HG02571 (cell line): ENCODE results near the gene VWC2.

Experiments used
- ATAC-seq: cut with Tn5 transposase; IDR thresholded peaks from one replicate; pipeline ENCODE4 v1.9.1; 2021; ENCODE audit warnings: mild to moderate bottlenecking, moderate library complexity; ENCODE audit not compliant: unreplicated experiment

Gene VWC2

GRCh38 chr7:49927631-49928030 lies 154.2 kb downstream of the VWC2 start:
- no peak for ATAC-seq

- no peak for ATAC-seq
These were observed 155.3 kb downstream of the VWC2 start for GRCh38 chr7:49928787-49929186.

GRCh38 chr7:49931627-49932026 lies 158.2 kb downstream of the VWC2 start:
- ATAC-seq: no peak

GRCh38 chr7:49937608-49938007 lies 164.2 kb downstream of the VWC2 start:
- no peak for ATAC-seq
